HG02938 (cell line): ENCODE measurements around the gene AIP.
"Not testable (repeated sequence)": the region's sequence is repeated elsewhere in the genome, so short reads cannot be mapped to it uniquely, and the experiment has no call there.

ENCODE experiments used
- ATAC-seq: cut with Tn5 transposase; IDR thresholded peaks from one replicate; pipeline ENCODE4 v1.9.1; 2021; ENCODE audit warnings: mild to moderate bottlenecking, moderate library complexity; ENCODE audit not compliant: unreplicated experiment

AIP gene

GRCh38 chr11:67505605-67506396 is 23.0 kb downstream of the AIP start:
- ATAC-seq: no peak

GRCh38 chr11:67506426-67507051 is 23.7 kb downstream of the AIP start:
- ATAC-seq: no peak

GRCh38 chr11:67507242-67507863 is 24.5 kb downstream of the AIP start:
- no peak for ATAC-seq

GRCh38 chr11:67507864-67508485 is 25.1 kb downstream of the AIP start, which contains the start of gene CDK2AP2:
CDK2AP2 (minus strand) TSS chr11:67508162; CDS start chr11:67508082, 80 bp downstream.
- peak; percentile 74 for ATAC-seq

- peak; percentile 45 for ATAC-seq
Measured at GRCh38 chr11:67508486-67509121, 25.8 kb downstream of the AIP start.

GRCh38 chr11:67510023-67510345 is 27.2 kb downstream of the AIP start:
- no peak for ATAC-seq

GRCh38 chr11:67511558-67511957 is 28.7 kb downstream of the AIP start:
- ATAC-seq: not testable (repeated sequence)

- ATAC-seq: no peak
Measured at GRCh38 chr11:67514116-67514515, 31.3 kb downstream of the AIP start.

- ATAC-seq: no peak
Measured at GRCh38 chr11:67516806-67517205, 34.0 kb downstream of the AIP start.

- no peak for ATAC-seq
Measured at GRCh38 chr11:67517784-67518552, 35.1 kb downstream of the AIP start.

GRCh38 chr11:67519726-67520125 is 36.9 kb downstream of the AIP start:
- no peak for ATAC-seq

GRCh38 chr11:67520856-67521824 is 38.3 kb downstream of the AIP start:
- no peak for ATAC-seq

GRCh38 chr11:67521924-67522323 is 39.1 kb downstream of the AIP start:
- ATAC-seq: no peak

GRCh38 chr11:67522338-67522737 is 39.5 kb downstream of the AIP start:
- no peak for ATAC-seq

- ATAC-seq: no peak
Measured at GRCh38 chr11:67522844-67523555, 40.2 kb downstream of the AIP start, which contains the start of gene CABP2. CABP2 (minus strand) TSS chr11:67523446; CDS start chr11:67523326, 120 bp downstream.

GRCh38 chr11:67523556-67524479 is 41.0 kb downstream of the AIP start:
- no peak for ATAC-seq

- ATAC-seq: no peak
Measured at GRCh38 chr11:67524480-67524808, 41.6 kb downstream of the AIP start.
